Glutamatergic neuron (in vitro differentiated cells): ENCODE results near the gene RPS29. TPM values are rescaled to one million over a fixed set of nuclear protein-coding genes. Genes with fewer than 3 reads are reported as not detected.
"Not testable (repeated sequence)": the region's sequence is repeated elsewhere in the genome, so short reads cannot be mapped to it uniquely, and the experiment has no call there.

Source experiments
- DNase-seq: peaks from one replicate; pipeline ENCODE4 v3.0.0; 2022
- H3K27ac Mint-ChIP-seq: one replicate; pipeline ENCODE4 v1.8.0; 2020; ENCODE audit warnings: mild to moderate bottlenecking, mixed read lengths, inconsistent platforms; ENCODE audit not compliant: unreplicated experiment
- H3K27me3 Mint-ChIP-seq: one replicate; pipeline ENCODE4 v1.8.0; 2020; ENCODE audit warnings: mild to moderate bottlenecking, moderate library complexity, mixed read lengths, inconsistent platforms; ENCODE audit not compliant: unreplicated experiment
- H3K36me3 Mint-ChIP-seq: one replicate; pipeline ENCODE4 v1.8.0; 2020; ENCODE audit warnings: mild to moderate bottlenecking, mixed read lengths, inconsistent platforms; ENCODE audit not compliant: unreplicated experiment
- H3K4me1 Mint-ChIP-seq: one replicate; pipeline ENCODE4 v1.8.0; 2020; ENCODE audit warnings: mild to moderate bottlenecking, low read depth, mixed read lengths, inconsistent platforms; ENCODE audit not compliant: unreplicated experiment
- H3K4me3 Mint-ChIP-seq: one replicate; pipeline ENCODE4 v1.8.0; 2020; ENCODE audit warnings: mild to moderate bottlenecking, mixed read lengths, inconsistent platforms; ENCODE audit not compliant: unreplicated experiment
- H3K9me3 Mint-ChIP-seq: one replicate; pipeline ENCODE4 v1.8.0; 2020; ENCODE audit warnings: mild to moderate bottlenecking, moderate library complexity, mixed read lengths, inconsistent platforms; ENCODE audit not compliant: unreplicated experiment
- total RNA-seq: library from RNA; stranded (reverse); fragmentation: NEBNext Ultra II Directional; extraction: Animal tissue kit (Norgen Biotek cat#: 25700); gene quantifications from one replicate; pipeline ENCODE4 v1.2.1, GENCODE V29; 2021; ENCODE audit not compliant: unreplicated experiment
- TF ChIP-seq, protein P1 (sequence below): fragments of 200-600 bp; sonication (generic); IDR thresholded peaks from one replicate; pipeline ENCODE4 v1.5.0; 2021; ENCODE audit not compliant: partially characterized antibody, unreplicated experiment

The RPS29 gene
- total RNA-seq, 1 donor from 2014 or later: 635 TPM

DNA sequence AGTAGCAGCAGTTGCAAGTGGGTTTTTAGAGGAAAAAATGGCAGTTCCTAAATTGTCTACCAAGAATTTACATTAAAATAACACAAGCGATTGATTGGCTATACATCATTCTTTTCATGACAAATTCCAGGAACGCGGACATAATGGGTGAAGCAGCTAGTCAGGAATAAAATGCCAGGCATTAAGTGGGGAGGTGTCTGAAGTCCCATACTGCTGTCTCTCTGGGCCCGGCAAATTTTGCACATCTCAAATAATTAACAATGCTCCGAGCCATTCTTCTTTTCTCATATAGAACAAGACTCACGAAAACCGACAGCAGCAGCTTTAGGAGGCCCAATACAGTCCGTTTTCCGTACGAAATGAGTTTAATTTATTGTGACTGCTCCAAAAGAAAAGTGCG is 33.5 kb upstream of the RPS29 start:
- TF ChIP-seq, protein P1, sequence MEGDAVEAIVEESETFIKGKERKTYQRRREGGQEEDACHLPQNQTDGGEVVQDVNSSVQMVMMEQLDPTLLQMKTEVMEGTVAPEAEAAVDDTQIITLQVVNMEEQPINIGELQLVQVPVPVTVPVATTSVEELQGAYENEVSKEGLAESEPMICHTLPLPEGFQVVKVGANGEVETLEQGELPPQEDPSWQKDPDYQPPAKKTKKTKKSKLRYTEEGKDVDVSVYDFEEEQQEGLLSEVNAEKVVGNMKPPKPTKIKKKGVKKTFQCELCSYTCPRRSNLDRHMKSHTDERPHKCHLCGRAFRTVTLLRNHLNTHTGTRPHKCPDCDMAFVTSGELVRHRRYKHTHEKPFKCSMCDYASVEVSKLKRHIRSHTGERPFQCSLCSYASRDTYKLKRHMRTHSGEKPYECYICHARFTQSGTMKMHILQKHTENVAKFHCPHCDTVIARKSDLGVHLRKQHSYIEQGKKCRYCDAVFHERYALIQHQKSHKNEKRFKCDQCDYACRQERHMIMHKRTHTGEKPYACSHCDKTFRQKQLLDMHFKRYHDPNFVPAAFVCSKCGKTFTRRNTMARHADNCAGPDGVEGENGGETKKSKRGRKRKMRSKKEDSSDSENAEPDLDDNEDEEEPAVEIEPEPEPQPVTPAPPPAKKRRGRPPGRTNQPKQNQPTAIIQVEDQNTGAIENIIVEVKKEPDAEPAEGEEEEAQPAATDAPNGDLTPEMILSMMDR: no peak
- no peak for DNase-seq
- H3K9me3 Mint-ChIP-seq: peaks cover 3% of the 10 kb centered on the region
- H3K27ac Mint-ChIP-seq: peak overlapping the region; percentile 98
- no peaks in the 10 kb centered on the region for H3K36me3 Mint-ChIP-seq
- peaks cover 5% of the 10 kb centered on the region for H3K4me1 Mint-ChIP-seq
- peaks cover 3% of the 10 kb centered on the region for H3K27me3 Mint-ChIP-seq
- H3K4me3 Mint-ChIP-seq: peak overlapping the region; percentile 97

- Mint-ChIP-seq H3K27ac (peak overlapping the region; percentile 98), H3K4me3 (peak overlapping the region; percentile 97)
- DNase-seq: not testable (repeated sequence)
These were observed 33.1 kb upstream of the RPS29 start for GRCh38 chr14:49619273-49619672.

GRCh38 chr14:49617852-49618519 is 31.8 kb upstream of the RPS29 start:
- Mint-ChIP-seq H3K4me1 (peaks cover 5% of the 10 kb centered on the region), H3K27me3 (peaks cover 3% of the 10 kb centered on the region), H3K36me3 (no peaks in the 10 kb centered on the region), H3K27ac (no peak overlapping the region), H3K4me3 (peak overlapping the region; percentile 36), H3K9me3 (peaks cover 3% of the 10 kb centered on the region)
- no peak for DNase-seq
- TF ChIP-seq, protein P1: no peak

More at GRCh38 chr14:49619273-49619672, 33.1 kb upstream of the RPS29 start:
- H3K36me3 Mint-ChIP-seq, H3K4me1 Mint-ChIP-seq, H3K27me3 Mint-ChIP-seq, H3K9me3 Mint-ChIP-seq: not testable (repeated sequence)

DNA sequence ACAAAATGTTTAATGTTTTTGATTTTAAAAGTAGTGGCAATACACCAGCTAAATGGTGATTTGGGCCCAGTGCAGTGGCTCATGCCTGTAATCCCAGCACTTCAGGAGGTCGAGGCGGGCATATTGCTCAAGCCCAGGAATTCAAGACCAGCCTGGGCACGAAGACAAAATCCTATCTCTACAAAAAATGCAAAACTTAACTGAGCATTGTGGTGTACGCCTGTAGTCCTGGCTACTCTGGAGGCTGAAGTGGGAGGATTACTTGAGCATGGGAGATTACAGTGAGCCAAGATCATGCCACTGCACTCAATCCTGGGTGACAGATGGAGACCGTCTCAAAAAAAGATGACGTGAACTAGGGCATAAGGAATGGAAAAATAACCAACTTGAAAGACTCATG is 29.6 kb upstream of the RPS29 start:
- Mint-ChIP-seq H3K4me1 (no peaks in the 10 kb centered on the region), H3K27me3 (no peaks in the 10 kb centered on the region), H3K4me3 (no peak overlapping the region), H3K27ac (no peak overlapping the region), H3K9me3 (peaks cover 3% of the 10 kb centered on the region), H3K36me3 (no peaks in the 10 kb centered on the region)
- no peak for DNase-seq
- TF ChIP-seq, protein P1: no peak

DNA sequence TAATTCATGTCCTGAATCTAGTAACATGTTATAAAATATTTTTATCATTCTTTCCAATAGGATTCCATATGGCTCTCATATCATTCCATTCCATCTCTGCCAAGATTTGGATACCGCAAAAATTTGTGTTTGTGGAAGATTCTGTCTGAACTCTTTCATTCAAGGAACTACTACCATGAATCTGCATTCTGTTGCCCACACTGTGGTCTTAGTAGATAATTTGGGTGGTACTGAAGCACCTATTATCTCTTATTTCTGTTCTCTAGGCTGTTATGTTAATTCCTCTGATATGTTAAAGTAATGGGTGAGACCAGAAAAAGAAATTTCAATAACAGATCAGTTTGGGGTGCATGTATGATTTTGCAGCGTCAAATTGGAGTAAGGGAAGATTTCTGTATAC is 28.0 kb upstream of the RPS29 start:
- H3K4me3 Mint-ChIP-seq: no peak overlapping the region

More for the DNA sequence above, 28.0 kb upstream of the RPS29 start:
- H3K27me3 Mint-ChIP-seq: no peaks in the 10 kb centered on the region
- TF ChIP-seq, protein P1: no peak
- no peaks in the 10 kb centered on the region for H3K36me3 Mint-ChIP-seq
- DNase-seq: no peak
- no peaks in the 10 kb centered on the region for H3K4me1 Mint-ChIP-seq
- no peak overlapping the region for H3K27ac Mint-ChIP-seq
- H3K9me3 Mint-ChIP-seq: no peaks in the 10 kb centered on the region
